IMR-90 (cell line): ENCODE data around the gene TMEM25.
"Not testable (repeated sequence)": the region's sequence is repeated elsewhere in the genome, so short reads cannot be mapped to it uniquely, and the experiment has no call there.

Experiments used
- POLR2A ChIP-seq: IDR thresholded peaks from 2 replicates; pipeline ENCODE4 v1.6.1; 2012; ENCODE audit warnings: mild to moderate bottlenecking, low read depth, low read length
- RCOR1 ChIP-seq: IDR thresholded peaks from 2 replicates; pipeline ENCODE4 v1.6.1; 2012; ENCODE audit warnings: mild to moderate bottlenecking, low read length, improper control_type of control experiment; ENCODE audit not compliant: insufficient replicate concordance

DNA sequence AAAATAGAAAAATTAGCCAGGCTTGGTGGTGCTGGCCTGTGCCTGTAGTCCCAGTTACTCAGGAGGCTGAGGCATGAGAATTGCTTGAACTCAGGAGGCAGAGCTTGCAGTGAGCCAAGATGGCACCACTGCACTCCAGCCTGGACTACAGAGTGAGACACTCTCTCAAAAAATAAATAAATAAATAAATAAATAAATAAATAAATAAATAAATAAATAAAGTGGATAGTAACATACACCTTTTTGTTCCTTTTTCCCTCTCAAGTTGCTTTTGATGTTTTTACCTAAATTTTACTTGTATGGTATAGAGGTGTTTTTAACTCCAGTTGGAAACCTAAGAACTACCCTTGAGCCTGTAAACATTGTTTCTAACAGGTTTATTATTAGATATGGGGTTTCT, 47.0 kb downstream of the TMEM25 start:
- TF ChIP-seq RCOR1, POLR2A: not testable (repeated sequence)
